ENCODE results near the gene TRMT2A.

The TRMT2A gene

DNA sequence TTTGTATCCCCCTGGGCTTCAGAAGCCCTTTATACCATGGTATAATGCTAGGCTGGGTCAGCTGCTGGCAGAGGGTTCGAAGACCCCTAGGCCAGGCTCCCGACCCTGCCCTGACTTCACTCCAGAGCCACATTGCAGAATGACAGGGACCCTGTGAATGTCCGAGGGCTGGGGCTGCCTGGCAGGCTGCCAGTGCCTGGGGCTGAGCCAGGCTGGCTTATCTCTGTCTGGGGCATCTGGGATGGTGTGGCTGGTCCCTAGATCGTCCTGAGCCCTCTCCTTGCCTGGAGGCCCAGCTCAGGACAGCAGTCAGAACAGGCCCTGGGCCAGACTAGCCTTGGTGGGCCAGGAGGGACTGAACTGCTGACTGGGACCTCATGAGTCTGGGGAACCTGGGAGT lies 18.2 kb upstream of the TRMT2A start:
- DNase-seq (ENCODE audit: low read depth, low spot score) = no peak

DNA sequence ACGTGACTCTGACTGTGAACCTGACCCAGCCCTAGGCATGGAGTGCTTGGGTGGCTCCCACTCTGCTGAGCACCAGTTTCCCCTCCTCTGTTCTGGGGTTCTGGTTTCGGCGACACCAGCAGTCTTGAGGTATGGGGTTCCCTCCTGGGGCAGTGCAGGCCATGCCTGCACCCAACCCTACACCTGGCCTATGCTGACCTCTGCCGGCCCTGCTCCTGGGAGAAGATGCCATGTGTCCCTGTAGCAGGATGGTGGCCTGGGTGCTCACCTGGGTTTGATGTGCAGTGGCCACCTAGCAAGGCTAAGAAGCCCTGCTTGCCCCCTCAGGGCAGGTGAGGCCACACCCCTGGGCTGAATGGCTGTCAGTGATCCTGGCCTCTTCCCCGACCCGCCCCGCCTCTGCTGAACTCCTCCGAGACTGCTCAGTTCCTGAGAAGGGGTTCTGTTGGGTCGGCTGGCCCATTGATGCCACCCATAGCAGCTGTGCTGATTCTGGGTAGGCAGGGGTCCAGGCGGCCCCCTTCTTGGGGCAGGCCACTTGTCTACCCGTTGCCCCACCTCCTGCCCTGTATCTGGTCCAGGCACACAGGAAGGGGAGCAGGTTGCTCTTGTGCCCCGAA lies 17.0 kb upstream of the TRMT2A start:
- no peak for DNase-seq (ENCODE audit: low read depth, low spot score)

DNA sequence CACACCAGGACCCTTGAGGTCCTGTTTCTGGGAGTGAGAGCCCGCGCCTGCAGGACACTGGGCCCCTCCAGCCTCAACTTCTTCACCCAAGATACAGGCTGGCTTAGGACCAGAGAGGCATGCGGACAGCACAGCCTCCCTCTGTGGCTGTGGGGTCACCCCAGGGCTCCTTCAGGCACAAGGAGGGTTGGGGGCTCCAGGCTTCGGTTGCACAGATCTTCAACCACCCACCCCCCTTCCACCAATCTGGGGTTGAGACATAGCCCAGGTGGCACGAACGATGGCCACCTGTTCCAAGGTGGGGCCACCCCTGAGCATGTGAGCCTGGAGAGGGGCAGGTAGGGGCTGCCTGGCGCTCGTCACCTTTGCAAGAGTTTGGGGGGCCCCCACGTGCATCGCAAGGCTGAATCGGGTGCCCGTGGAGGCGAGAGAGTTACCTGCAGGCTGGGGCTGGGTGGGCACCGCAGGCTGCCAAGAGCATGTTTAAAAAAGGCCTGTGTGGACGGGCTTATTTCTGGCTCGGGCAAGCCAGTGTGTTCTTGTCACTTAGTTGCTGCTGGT lies 15.7 kb upstream of the TRMT2A start:
- DNase-seq (ENCODE audit: low read depth, low spot score) = no peak

DNA sequence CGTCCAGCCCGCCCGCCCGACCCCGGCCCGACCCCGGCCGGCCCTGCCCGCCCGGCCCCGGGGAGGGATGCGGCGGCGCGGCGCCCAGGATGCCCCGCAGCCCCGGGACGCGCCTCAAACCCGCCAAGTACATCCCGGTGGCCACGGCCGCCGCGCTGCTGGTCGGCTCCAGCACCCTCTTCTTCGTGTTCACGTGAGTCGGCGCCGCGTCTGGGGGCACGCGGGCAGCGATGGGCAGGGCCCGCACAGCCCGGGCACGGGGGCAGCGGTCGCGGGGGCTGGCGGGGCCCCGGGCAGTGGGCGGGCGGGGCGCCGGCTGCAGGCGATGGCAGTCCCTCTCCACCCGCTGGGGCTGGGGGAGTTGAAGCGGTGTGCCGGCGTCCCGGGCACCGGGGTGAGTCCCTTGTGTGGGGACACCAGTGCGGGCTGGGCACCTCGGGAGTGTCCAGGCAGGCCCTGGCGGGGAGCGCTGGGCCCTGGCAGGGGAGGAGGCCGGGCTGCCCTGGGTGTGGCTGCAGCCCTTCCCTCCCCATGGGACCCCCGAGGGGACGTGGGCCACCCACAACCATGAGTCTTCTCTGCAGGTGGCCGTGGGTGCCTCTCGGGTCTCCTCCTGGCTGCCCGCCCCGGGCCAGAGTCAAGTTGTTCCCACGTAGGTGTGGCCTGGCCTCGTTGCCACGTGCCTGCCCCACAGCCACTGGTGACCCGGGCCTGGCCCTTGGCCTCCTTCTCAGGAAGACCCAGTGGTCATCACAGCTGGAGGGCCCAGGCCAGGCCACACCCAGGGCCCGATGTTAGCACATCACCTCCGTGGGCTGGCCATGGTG lies 15.0 kb upstream of the TRMT2A start:
- no peak for DNase-seq (ENCODE audit: low read depth, low spot score)

DNA sequence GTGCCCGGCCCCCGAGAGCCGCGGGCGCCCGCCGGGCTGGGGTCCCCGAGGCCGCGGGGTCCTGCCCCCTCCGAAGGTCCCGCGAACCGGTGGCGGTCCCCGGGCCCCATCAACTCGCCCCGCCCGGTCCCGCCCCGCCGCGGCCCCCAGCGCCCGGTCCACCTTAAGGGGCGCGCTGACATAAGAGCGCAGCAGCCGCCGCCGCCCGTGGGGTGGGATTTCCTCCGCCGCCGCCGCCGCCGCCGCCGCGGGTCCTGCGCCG lies 14.5 kb upstream of the TRMT2A start, which contains the start of gene ZDHHC8:
Gene ZDHHC8, plus strand, starts transcription at position 208 of the 262 bp plus-strand sequence. CDS start 144 bp downstream, outside the sequence.
- no peak for DNase-seq (ENCODE audit: low read depth, low spot score)

DNA sequence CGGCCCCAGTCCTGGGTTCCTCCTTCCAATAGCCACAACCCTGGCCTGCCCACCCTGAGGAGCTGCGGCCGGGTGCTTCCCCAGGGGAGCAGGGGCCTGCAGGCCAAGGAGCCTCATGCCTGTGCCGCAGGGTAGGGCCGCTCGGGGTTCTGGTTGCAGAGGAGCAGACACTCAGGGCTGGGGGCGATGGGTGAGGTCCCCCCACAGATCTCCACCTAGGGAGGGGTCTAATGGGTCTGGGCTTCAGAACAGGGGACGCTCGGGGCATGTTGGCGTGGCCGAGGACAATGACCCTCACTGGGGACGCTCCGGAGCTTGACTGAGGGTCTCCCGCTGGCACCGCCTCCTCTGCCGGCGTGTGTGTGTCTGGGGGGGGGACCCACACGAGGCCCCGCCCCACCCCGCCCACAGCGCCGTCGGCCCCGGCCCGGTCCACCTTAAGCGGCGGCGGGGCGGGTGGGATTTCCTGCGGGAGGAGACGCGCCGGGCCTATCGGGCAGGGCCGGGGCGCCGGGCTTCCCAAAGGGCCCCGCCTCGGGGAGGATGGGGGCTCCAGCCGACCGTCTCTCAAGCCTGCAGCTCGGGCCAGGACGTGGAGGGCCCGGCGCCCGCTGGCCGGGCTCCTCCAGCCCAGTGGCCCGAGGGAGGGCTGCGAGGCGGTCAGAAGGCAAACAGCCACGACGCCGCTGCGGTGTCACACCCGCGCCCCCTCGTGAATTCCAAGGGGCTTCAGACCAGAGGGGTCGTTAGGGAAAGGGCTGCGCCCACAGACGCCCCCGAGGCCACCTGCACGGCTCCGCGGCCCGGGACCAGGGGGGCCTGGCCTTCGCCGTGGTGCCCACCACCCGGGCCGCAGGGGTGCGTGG lies 13.9 kb upstream of the TRMT2A start:
- no peak for DNase-seq (ENCODE audit: low read depth, low spot score)

DNA sequence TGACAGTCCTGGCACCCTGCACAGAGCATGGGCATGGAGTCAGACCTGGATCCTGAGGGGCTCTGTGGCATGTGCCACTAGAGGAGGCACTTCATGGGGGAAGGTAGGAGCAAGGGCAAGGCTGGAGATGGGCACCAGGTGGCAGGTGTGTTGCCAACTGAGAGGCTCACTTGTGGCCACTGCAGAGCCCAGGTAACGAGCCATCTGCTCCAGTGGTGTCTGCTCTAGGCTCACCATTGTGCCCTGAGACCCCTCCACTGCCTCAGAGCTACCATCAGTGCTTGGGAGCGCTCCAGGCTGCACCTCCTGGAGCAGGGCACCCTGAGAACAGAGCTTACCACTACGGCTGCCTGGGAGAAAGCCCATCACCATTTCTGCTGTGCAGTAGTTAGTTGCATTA lies 13.3 kb upstream of the TRMT2A start:
- no peak for DNase-seq (ENCODE audit: low read depth, low spot score)

DNA sequence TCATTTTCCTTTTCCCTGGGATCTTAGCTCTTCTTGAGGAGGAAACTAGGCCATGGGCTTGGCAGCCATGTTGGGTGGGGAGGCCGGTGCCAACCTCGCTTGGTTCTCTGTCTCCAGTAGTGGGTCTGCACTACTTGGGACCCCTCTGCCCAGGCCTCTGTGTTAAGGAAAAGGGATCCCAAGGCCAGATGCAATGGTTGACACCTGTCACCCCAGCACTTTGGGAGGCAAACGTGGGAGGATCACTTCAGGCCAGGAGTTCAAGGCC lies 12.7 kb upstream of the TRMT2A start:
- no peak for DNase-seq (ENCODE audit: low read depth, low spot score)

DNA sequence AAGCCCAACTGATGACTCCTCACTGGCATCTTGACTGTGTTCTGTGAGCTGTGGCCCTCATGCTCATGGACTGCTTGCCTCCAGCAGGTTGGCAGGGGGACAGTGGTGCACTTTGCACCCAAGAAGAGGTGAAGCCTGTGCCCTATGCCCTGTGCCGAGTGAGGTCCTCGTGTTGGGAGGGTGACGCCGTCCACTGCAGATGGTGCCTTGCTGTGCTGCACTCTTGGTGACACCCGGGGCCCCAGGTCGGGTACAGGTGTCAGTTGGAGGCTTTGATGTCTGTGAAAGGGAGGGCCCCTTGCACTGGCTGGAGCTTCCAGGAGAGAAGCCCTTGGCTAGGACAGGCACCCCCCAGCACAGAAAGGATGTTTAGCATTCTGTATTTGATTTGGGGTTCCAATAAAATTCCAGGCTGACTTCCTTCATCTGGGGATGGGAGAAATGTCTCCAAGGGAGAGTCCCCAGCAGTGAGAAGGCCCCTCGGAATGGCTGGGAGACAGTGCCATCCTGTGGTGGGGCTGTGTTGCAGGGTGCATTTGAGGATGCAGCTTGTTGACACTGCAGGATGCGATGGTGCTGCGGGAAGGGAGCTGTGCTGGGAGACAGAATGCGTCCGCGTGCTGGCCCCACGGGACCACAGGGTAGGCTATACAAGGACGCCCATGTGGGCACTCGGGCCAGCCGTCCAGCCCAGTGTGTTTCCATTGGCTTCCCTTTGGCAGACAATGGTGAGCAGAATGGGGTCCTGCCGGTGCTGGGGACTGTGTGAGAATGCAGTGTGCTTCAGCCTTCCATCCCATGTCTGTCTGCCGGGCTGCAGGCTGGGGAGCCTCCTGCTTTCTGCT lies 12.1 kb upstream of the TRMT2A start:
- no peak for DNase-seq (ENCODE audit: low read depth, low spot score)

DNA sequence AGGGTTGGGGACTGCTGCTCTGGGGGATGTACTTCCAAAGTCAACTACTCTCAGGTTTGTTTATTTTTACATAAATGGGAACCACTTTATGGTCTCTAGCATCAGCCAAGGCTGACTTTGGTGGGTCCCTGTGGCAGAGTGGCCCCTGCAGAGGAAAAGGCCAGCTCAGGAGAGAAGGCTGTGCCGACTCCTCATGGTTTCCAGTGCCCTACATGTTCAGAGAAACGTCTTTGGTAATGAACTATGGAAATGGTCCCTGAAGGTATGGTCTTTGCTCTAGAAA lies 11.5 kb upstream of the TRMT2A start:
- no peak for DNase-seq (ENCODE audit: low read depth, low spot score)

DNA sequence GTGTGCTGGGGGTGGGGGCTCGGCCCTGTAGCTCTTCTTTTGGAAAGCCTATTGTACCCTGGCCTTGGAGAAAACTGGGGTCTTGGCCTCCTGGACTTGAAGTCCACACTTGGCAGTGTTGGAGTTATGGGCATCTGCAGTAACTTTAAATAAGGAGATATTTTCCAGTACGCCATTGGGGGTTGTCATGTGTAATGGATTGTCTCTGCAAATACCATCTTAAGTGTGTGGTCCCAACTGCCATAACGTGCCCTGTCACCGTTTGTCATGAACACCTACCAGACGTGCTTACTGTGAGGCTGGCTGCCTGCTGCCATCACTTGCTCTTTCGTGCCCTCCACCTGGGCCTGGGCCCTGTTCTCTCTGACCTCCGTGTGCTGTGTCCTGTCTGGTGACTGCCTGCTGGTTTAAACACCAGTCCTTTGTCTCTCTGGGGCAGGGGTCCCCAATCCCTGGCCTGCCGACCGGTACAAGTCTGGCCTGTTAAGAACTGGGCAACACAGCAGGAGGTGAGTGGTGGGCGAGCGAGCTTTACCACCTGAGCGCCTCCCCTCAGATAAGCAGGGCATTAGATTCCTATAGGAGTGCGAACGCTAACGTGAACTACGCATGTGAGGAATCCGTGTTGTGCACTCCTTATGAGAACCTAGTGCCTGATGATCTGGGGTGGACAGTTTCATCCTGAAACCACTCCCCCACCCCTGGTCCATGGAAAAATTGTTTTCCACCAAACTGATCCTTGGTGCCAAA lies 11.0 kb upstream of the TRMT2A start:
- no peak for DNase-seq (ENCODE audit: low read depth, low spot score)

DNA sequence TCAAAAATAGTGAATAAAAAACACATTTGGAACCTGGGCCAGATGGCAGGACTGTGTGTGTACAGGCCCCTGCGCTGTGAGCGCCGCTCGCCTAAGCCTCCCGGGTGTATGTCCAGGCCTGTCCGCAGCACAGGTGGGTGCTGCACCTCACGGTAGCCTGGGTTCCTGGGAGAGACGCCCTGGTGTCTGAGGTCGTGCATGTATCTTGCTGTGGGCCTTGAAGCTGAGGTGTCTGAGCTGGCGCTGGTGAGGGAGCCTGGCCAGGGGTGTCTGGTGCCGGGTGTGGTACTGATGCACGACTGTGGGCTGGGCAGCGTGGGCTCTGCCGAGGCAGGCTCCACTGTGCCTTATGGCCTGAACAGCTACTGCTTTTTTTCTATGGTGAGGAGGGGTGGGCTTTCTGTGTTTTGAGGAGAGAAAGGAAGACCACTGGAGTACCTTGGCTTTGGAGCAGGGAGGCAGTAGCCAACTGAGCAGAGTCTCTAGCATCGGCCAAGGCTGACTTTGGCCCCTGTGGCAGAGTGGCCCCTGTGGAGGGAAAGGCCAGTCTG lies 10.4 kb upstream of the TRMT2A start:
- no peak for DNase-seq (ENCODE audit: low read depth, low spot score)

DNA sequence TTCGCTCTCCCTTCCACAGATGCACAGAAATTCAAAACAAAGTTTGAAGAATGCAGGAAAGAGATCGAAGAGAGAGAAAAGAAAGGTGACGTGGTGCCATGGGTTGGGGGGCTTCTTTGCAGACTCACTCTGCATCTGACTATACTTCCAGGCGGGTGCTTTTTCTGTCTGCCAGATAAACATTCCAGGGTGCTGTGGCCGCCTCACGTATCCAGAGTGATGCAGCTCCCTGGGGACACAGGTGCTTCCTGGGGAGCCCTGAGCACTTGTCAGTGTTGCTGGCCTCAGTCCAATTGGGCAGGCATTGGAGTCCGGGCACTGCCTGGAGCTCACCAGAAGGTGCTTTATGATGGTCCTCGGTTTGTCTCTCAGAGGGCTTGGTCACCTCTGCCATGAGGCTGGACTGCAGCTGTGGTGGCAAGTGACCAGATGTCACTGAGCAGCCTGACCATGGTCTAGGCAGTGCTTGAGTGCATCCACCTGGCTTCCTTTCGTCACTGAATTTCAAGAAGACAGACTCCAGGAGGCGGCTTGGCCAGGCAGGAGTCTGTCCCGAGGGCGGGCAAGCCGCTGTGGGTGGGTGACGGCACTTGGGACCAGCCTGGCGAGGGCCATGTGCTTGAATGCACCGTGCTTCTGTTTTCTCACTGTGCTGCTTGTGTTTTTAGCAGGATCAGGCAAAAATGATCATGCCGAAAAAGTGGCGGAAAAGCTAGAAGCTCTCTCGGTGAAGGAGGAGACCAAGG lies 9.4 kb upstream of the TRMT2A start:
- no peak for DNase-seq (ENCODE audit: low read depth, low spot score)

DNA sequence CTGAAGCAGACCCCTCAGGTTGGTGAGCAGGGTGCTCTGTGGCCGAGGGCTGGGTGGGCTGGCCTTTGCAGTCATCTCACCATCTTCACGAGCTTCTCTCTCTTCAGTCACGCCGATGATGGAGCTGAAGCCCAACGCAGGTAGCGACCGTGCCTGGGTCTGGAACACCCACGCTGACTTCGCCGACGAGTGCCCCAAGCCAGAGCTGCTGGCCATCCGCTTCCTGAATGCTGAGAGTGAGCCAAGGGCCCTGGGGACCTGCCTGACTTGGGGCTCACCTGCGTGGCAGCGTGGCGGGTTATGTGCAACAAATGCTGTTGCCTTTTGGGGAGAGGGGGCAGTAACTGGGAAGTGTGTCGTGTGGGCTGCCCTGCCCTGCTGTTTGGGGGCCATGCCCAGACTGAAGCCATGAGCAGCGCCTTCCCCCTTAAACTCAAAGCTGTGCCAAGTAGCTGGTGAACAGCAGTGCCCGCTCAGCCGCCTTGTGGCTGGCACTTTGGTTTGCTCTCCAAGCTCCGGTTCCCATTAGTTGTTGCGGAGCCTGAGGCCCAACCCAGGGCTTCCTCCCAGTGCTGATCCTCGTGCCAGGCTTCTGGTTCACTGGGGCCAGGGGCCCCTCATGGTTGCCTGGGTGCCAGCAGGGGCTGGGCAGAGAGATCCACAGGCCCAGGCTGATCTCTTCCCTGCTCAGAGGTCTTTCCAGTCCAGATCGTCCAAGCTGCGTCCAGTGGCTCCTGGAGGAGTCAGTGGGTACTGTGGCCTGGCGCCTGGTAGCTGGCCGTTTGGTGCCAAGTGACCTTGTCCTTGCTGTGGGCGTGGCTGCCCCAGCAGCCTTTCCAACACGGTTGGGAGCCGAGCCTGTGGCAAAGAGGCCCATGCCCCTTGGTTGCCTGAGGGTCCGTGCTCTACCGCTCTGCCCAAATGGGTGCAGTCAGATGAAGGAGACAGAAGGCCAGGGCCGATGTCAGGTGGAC lies 8.5 kb upstream of the TRMT2A start:
- DNase-seq (ENCODE audit: low read depth, low spot score) = no peak

DNA sequence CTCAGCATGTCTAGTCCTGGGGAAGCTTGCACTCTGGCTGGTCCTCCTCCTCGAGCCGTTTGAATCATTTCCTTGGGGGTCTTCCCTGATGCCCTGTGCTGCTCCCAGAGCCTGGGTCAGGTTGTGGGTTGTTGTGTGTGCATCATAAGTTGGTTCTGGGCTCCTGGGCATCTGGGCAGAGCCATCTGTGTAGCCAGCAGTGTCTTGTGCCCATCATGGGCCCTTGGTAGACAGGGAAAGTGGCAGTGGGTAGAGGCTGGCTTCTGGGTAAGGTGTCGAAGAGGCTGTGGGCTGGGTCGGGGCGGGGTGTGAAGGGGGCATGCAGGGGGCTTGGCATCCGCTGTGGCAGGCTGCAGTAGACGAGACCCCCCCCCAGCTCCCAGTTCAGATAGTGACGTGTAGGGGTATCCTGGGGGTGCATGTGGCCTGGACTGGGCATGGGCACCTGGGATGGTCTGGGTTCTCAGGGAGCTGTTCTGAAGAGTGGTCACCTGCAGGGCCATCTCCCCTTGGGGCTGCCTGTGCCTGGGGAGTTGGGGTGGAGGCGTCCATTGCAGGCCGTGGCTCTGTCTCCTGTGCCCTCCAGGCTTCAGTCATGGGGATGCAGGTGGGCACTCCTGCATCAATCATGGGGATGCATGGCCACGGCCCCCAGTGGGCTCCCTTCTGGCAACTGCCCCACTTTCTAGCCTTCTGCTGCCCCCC lies 7.2 kb upstream of the TRMT2A start:
- no peak for DNase-seq (ENCODE audit: low read depth, low spot score)

DNA sequence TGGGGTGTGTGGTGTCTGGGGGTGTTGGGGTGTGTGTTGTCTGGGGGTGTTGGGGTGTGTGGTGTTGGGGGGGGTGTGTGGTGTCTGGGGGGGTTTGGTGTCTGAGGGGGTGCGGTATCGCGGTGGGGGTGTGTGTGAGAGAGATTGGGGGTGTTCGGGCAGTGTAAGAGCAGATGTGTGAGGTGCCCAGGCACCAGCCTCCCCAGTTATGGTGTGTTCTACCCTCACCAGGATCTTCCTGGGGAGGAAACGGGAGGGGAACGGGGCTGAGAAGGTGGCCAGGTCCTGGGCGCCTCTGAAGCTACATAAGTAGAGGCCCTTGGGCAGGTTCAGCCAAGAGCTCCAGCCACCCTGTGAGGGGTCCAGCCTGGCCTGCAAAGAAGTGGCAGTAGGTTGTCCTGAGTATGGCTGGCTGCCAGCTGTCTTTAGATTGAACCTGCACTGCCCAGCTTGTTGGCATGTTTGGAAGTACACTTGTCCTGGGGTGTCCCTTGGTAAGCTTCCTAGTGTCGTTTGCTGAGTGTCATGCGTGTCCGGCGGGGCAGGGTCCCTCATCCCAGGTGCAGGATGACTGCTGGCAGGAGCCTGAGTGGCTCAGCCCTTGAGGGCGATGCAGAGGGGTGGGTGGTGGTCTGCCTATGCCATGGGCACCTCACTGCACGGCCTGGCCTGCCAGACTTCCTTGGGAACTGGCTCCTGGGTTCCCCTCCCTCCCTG lies 6.5 kb upstream of the TRMT2A start:
- DNase-seq (ENCODE audit: low read depth, low spot score) = no peak

DNA sequence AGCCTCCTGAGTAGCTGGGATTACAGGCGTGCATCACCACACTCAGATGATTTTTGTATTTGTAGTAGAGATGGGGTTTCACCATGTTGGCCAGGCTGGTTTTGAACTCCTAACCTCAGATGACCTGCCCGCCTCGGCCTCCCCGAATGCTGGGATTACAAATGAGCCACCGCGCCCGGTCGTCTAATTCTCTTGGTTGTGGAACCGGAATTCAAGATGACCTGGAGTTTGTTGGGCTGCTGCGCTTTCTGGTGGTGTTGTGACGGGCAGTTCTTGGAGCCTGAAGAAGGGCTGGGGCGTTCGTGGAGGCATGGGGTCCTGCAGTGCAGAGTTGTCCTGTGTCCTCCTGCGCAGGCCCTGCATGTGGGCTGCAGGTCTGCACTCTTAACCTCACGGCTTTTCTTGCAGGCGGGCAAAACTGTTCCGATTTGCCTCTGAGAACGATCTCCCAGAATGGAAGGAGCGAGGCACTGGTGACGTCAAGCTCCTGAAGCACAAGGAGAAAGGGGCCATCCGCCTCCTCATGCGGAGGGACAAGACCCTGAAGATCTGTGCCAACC lies 4.9 kb upstream of the TRMT2A start:
- DNase-seq (ENCODE audit: low read depth, low spot score) = no peak
